Muscle layer of duodenum (tissue), 2 donors: ENCODE results near the gene SNTG2.

Experiments used
- H3K27ac ChIP-seq: one replicate; pipeline ENCODE4 v1.7.0; 2013; ENCODE audit warnings: mild to moderate bottlenecking, low read length
- H3K27me3 ChIP-seq: one replicate; pipeline ENCODE4 v1.7.0; 2013; ENCODE audit warnings: low read depth, mild to moderate bottlenecking, control low read depth, low read length
- H3K36me3 ChIP-seq, 2 donors: one replicate each; pipeline ENCODE4 v1.7.0; 2013; ENCODE audit warnings: low read length in 2 of 2, control low read depth in 1 of 2, mild to moderate bottlenecking in 1 of 2; ENCODE audit not compliant: insufficient read depth in 2 of 2, control insufficient read depth in 1 of 2
- H3K4me1 ChIP-seq, 2 donors: one replicate each; pipeline ENCODE4 v1.7.0; 2013; ENCODE audit warnings: low read length in 2 of 2, mild to moderate bottlenecking in 2 of 2, control low read depth in 1 of 2, moderate library complexity in 1 of 2; ENCODE audit not compliant: insufficient read depth in 2 of 2, control insufficient read depth in 1 of 2
- H3K4me3 ChIP-seq, 2 donors: one replicate each; pipeline ENCODE4 v1.7.0; 2013; ENCODE audit warnings: low read length in 2 of 2, low read depth in 1 of 2, mild to moderate bottlenecking in 1 of 2
- H3K9me3 ChIP-seq, 2 donors: one replicate each; pipeline ENCODE4 v1.7.0; 2013; ENCODE audit warnings: low read length in 2 of 2, control low read depth in 1 of 2, mild to moderate bottlenecking in 1 of 2; ENCODE audit not compliant: control insufficient read depth in 1 of 2
- donor health status: healthy.

The SNTG2 gene

GRCh38 chr2:915979-916378, 34.7 kb upstream of the SNTG2 start:
- H3K27ac ChIP-seq = no peak overlapping the region
- no peaks in the 10 kb centered on the region for H3K36me3 ChIP-seq
- H3K9me3 ChIP-seq = no peaks in the 10 kb centered on the region
- H3K4me1 ChIP-seq = no peaks in the 10 kb centered on the region
- no peak overlapping the region for H3K4me3 ChIP-seq
- no peaks in the 10 kb centered on the region for H3K27me3 ChIP-seq

GRCh38 chr2:916935-917334, 33.7 kb upstream of the SNTG2 start:
- Histone ChIP-seq H3K36me3 (no peaks in the 10 kb centered on the region), H3K4me3 (no peak overlapping the region), H3K9me3 (no peaks in the 10 kb centered on the region), H3K4me1 (no peaks in the 10 kb centered on the region), H3K27me3 (no peaks in the 10 kb centered on the region), H3K27ac (no peak overlapping the region)

- Histone ChIP-seq H3K36me3 (no peaks in the 10 kb centered on the region), H3K4me1 (no peaks in the 10 kb centered on the region), H3K9me3 (no peaks in the 10 kb centered on the region), H3K27me3 (no peaks in the 10 kb centered on the region), H3K27ac (no peak overlapping the region), H3K4me3 (no peak overlapping the region)
Observed at GRCh38 chr2:919672-920071, 31.0 kb upstream of the SNTG2 start.

GRCh38 chr2:920573-920972, 30.1 kb upstream of the SNTG2 start:
- Histone ChIP-seq H3K4me3 (no peak overlapping the region), H3K4me1 (no peaks in the 10 kb centered on the region)

GRCh38 chr2:920999-921398, 29.6 kb upstream of the SNTG2 start:
- H3K27ac ChIP-seq = no peak overlapping the region
- H3K27me3 ChIP-seq = no peaks in the 10 kb centered on the region
- no peaks in the 10 kb centered on the region for H3K4me1 ChIP-seq
- no peak overlapping the region for H3K4me3 ChIP-seq
- H3K9me3 ChIP-seq = no peaks in the 10 kb centered on the region
- no peaks in the 10 kb centered on the region for H3K36me3 ChIP-seq

More at GRCh38 chr2:920573-920972, 30.1 kb upstream of the SNTG2 start:
- Histone ChIP-seq H3K9me3 (no peaks in the 10 kb centered on the region), H3K36me3 (no peaks in the 10 kb centered on the region), H3K27ac (no peak overlapping the region), H3K27me3 (no peaks in the 10 kb centered on the region)

- H3K4me1 ChIP-seq = no peaks in the 10 kb centered on the region
- H3K9me3 ChIP-seq = peaks cover 0 to 2% of the 10 kb centered on the region in 2 donors
- no peaks in the 10 kb centered on the region for H3K27me3 ChIP-seq
- H3K27ac ChIP-seq = no peak overlapping the region
- H3K4me3 ChIP-seq = no peak overlapping the region
- H3K36me3 ChIP-seq = no peaks in the 10 kb centered on the region
Observed at GRCh38 chr2:922185-922584, 28.5 kb upstream of the SNTG2 start.

GRCh38 chr2:923832-924601, 26.6 kb upstream of the SNTG2 start:
- Histone ChIP-seq H3K36me3 (no peaks in the 10 kb centered on the region), H3K27me3 (no peaks in the 10 kb centered on the region), H3K9me3 (peaks cover 0 to 3% of the 10 kb centered on the region in 2 donors), H3K27ac (no peak overlapping the region), H3K4me3 (no peak overlapping the region), H3K4me1 (no peaks in the 10 kb centered on the region)

- no peak overlapping the region for H3K27ac ChIP-seq
- no peak overlapping the region for H3K4me3 ChIP-seq
- H3K27me3 ChIP-seq = no peaks in the 10 kb centered on the region
- peaks cover 0 to 3% of the 10 kb centered on the region in 2 donors for H3K9me3 ChIP-seq
- no peaks in the 10 kb centered on the region for H3K4me1 ChIP-seq
- no peaks in the 10 kb centered on the region for H3K36me3 ChIP-seq
Observed at GRCh38 chr2:924701-925100, 25.9 kb upstream of the SNTG2 start.

- Histone ChIP-seq H3K27ac (no peak overlapping the region), H3K27me3 (no peaks in the 10 kb centered on the region), H3K36me3 (no peaks in the 10 kb centered on the region), H3K4me1 (no peaks in the 10 kb centered on the region), H3K4me3 (no peak overlapping the region), H3K9me3 (peaks cover 0 to 3% of the 10 kb centered on the region in 2 donors)
Observed at GRCh38 chr2:925309-925708, 25.3 kb upstream of the SNTG2 start.

- Histone ChIP-seq H3K9me3 (peaks cover 0 to 3% of the 10 kb centered on the region in 2 donors), H3K27ac (no peak overlapping the region), H3K36me3 (no peaks in the 10 kb centered on the region), H3K27me3 (no peaks in the 10 kb centered on the region), H3K4me1 (no peaks in the 10 kb centered on the region), H3K4me3 (no peak overlapping the region)
Observed at GRCh38 chr2:925711-926110, 24.9 kb upstream of the SNTG2 start.

- H3K4me1 ChIP-seq = no peaks in the 10 kb centered on the region
- H3K36me3 ChIP-seq = no peaks in the 10 kb centered on the region
- H3K9me3 ChIP-seq = peaks cover 0 to 3% of the 10 kb centered on the region in 2 donors
- no peak overlapping the region for H3K4me3 ChIP-seq
- H3K27ac ChIP-seq = no peak overlapping the region
- H3K27me3 ChIP-seq = no peaks in the 10 kb centered on the region
Observed at GRCh38 chr2:926259-926793, 24.3 kb upstream of the SNTG2 start.

GRCh38 chr2:926896-927295, 23.8 kb upstream of the SNTG2 start:
- no peaks in the 10 kb centered on the region for H3K4me1 ChIP-seq
- no peak overlapping the region for H3K27ac ChIP-seq
- H3K9me3 ChIP-seq = peaks cover 0 to 3% of the 10 kb centered on the region in 2 donors
- H3K4me3 ChIP-seq = no peak overlapping the region
- no peaks in the 10 kb centered on the region for H3K36me3 ChIP-seq
- H3K27me3 ChIP-seq = no peaks in the 10 kb centered on the region
